ENCODE measurements around the gene P3H4.

DNA sequence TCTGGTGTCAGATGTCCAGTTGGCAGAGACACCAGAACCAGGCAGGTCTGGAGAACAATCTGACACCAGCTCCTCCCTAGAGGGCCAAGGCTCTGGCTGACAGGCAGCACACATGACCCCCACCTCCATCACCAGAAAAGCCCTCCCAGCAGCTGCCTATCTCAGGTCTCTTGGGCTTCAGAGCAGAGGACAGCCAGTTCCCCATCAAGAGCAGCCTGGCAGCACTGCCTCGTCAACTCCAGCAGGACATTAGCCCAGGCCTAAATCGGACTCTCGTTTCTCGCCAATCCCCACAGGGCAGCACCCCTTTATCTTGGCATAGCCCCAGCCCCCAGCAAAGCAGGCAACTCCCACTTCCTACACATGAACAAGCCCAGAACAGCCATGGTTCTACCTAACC is 29.6 kb downstream of the P3H4 start:
- TF ChIP-seq, protein P1, sequence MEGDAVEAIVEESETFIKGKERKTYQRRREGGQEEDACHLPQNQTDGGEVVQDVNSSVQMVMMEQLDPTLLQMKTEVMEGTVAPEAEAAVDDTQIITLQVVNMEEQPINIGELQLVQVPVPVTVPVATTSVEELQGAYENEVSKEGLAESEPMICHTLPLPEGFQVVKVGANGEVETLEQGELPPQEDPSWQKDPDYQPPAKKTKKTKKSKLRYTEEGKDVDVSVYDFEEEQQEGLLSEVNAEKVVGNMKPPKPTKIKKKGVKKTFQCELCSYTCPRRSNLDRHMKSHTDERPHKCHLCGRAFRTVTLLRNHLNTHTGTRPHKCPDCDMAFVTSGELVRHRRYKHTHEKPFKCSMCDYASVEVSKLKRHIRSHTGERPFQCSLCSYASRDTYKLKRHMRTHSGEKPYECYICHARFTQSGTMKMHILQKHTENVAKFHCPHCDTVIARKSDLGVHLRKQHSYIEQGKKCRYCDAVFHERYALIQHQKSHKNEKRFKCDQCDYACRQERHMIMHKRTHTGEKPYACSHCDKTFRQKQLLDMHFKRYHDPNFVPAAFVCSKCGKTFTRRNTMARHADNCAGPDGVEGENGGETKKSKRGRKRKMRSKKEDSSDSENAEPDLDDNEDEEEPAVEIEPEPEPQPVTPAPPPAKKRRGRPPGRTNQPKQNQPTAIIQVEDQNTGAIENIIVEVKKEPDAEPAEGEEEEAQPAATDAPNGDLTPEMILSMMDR (IDR thresholded peaks at IDR 0.05) = no peak
- no peak for TF ChIP-seq POLR2A (IDR thresholded peaks at IDR 0.05)
